Measurements from ENCODE around the gene TMTC1.

GRCh38 chr12:29639893-29640495 is 143.7 kb downstream of the TMTC1 start:
- no peak for TF ChIP-seq EZH2 (IDR thresholded peaks at IDR 0.05; ENCODE audit: low read length)
- TF ChIP-seq CTCF (optimal IDR thresholded peaks at IDR 0.05 in 1 of 3, IDR thresholded peaks at IDR 0.05 in 1 of 3, conservative IDR thresholded peaks at IDR 0.05 in 1 of 3; ENCODE audit: extremely low read depth in 1 of 3, insufficient read depth in 2 of 3, low read length in 3 of 3) = no peak
